HG02970 (cell line): ENCODE results near the gene ERGIC2.
"Not testable (repeated sequence)": the region's sequence is repeated elsewhere in the genome, so short reads cannot be mapped to it uniquely, and the experiment has no call there.

ENCODE experiments used
- ATAC-seq: cut with Tn5 transposase; IDR thresholded peaks from one replicate; pipeline ENCODE4 v1.9.1; 2021; ENCODE audit warnings: mild to moderate bottlenecking, moderate library complexity, moderate number of reproducible peaks; ENCODE audit not compliant: unreplicated experiment, low FRiP score

The ERGIC2 gene

DNA sequence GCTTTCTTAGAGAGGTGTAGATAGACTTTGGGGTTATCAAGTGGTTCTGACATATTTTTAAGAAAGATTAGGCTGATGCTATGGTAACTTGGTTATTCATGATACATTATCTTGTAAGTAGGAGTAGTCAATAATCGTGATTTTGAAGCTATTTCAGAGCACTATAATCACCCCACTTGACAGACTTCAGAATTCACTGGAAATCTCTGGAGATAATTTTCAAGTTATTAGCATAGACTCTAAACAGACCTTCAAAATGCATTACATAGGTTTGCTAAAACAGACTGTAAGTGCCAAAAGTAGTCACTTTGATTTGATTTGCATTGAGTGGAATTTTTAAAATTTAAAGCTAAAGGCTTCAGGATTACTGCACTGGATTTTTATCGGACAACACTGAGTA lies 74.3 kb downstream of the ERGIC2 start:
- ATAC-seq, result no peak

DNA sequence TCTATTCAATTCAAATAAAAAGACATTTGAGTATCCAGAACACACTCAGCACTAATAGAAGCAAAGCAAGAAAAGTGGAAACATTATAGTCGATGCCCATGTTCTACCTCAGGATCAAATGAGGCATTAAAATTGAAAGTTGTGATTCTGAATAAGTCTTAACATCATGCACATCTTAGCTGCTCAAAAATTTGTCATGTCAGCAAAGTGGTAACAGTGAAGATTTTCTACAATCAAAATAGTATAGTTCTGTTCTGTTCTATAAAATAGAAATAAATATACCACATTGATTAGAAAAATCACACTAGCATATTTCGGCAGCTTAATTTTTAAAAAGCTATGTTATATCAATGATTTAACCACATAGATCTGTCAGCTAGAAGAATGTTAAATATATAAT lies 74.7 kb downstream of the ERGIC2 start:
- no peak for ATAC-seq

DNA sequence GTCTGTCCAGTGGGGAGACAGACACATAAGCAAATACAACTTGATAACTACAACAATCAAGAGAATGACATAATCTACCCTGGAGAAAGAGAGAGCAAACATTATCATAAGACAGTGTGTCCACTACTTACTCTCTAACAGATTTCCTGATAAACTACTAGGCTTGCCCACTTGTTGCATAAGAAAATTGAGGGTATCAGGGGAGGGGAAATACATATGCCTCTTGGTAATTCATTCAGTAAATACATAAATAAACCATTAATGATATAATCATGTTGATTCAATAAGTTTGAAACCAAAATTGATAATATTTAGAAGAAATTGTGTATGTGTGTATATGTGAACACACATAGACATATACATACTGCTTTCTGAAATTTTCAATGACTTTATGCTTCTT lies 76.6 kb downstream of the ERGIC2 start:
- no peak for ATAC-seq

DNA sequence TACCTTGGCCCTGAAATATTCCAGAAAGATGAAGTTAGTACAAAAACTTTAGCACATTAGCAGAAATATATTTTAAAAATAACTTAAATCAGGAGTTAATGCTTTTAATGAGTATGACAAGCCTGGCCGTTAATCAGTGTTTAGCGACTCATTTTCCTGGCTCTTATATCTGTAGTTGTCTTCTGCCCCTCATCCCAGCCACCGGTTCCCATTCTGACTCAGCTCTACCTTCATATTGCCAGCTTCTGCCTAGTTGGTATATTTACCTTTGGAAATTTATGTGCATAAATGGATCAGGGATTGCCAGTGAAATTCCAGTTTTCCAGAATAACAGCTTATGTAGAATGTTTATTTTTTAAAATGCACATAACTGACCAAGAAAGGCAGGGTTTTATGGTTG lies 79.9 kb downstream of the ERGIC2 start:
- no peak for ATAC-seq

DNA sequence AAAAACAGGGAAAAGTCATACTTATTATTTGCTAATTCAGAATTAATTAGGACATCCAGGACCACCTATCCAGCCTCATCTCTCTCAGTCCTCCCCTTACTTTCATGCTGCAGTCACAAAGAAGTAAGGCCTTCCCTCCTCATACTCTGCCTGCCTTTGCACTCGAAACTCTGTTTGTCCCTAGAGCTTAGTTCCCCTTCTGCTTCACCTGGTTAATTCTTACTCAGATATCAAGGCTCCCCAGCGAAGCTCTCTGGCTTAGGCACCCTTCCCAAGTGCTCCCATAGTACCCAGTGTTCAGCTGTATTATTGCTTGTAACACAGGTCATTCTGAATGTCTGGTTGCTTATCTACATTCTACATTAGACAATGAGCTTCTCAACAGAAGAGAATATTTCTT lies 81.3 kb downstream of the ERGIC2 start:
- ATAC-seq, result no peak

DNA sequence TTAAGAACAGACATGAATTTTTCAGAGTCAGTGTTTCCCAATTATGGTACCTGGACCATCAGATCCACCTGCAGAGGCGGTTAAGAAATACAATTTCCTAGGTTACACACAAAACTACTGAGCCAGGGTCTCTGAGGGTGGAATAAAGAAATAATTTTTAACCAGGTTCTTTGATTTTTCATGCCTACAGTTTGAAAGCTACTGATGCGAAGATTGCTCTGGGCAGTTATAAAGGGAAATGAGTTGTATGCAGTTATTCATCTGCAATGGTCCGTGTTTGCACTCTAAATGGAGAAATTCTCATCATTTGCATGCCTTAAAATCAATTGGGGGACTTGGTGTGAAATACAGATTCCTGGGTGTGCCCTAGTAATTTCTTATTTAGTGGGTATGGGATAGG lies 89.7 kb downstream of the ERGIC2 start:
- no peak for ATAC-seq

DNA sequence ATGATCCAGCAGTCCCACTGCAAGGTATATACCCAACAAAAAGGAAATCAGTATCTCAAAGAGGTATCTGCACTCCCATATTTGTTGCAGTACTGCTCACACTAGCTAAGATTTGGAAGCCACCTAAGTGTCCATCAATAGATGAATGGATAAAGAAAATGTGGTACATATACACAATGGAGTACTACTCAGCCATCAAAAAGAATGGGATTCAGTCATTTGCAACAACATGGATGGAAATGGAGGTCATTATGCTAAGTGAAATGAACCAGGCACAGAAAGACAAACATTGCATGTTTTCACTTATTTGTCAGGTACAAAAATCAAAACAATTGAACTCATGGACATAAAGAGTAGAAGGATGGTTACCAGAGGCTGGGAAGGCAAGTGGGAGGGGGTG lies 90.5 kb downstream of the ERGIC2 start:
- ATAC-seq, result not testable (repeated sequence)

DNA sequence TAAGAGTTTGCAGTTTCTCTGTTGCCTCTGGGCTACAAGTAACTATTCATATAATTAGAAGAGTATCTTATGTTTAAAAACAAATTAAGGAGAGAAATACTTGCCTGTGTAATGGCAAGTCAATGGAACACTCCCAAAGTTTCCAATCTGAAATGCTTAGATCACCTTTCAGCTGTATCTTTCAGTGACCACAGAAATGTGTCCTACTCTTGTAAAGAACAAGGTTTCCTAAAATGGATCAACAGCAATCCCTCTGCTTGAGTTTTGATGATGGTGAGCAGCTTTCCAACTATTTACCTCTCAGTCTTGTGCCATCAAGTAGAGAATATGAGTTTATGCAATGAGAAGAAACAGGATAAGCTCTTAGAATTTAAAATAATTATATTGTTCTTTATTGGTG lies 92.9 kb downstream of the ERGIC2 start:
- ATAC-seq, result no peak

DNA sequence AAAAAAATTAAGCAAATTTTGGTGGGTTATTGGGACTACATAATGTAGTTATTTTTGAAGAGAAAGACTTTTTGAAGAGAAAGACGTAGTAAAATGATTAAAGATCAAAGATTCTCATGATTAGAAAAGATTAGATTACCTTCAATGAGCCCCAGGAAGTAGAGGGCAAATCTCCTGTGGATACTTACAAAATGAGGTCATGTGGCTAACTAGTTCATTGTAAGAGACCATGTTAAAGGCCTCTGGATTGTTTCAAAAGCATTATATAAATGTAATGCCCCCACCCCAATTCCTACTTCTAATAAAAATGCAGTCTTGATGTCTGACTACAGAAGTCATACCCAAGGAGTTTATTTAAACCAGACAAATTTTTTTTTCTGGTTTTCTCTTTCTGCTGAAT lies 93.3 kb downstream of the ERGIC2 start:
- no peak for ATAC-seq
